Activated CD4-positive, alpha-beta T cell treated with anti-CD3 and anti-CD28 coated beads, Interleukin-2, amount 10 ng/mL, durations not matched to agents 7 days and 5 days (primary cell): ENCODE data around the gene LONP2. TPM values are rescaled to one million over a fixed set of nuclear protein-coding genes. Genes with fewer than 3 reads are reported as not detected.
"Not testable (repeated sequence)": the region's sequence is repeated elsewhere in the genome, so short reads cannot be mapped to it uniquely, and the experiment has no call there.

ENCODE experiments used
- CTCF ChIA-PET: fragments of 350-600 bp; sonication (Branson Sonifier 250); formaldehyde crosslinking; loops from one replicate; lab custom pipeline; 2021; ENCODE audit warnings: antibody characterized with exemption; lab: Charles Lee
- POLR2A ChIA-PET: fragments of 350-600 bp; sonication (Branson Sonifier 250); formaldehyde crosslinking; loops from one replicate; lab custom pipeline; 2021; ENCODE audit warnings: antibody characterized with exemption; lab: Charles Lee
- DNase-seq: peaks from one replicate; pipeline ENCODE4 v3.0.0-alpha.2; 2020
- H3K27ac Mint-ChIP-seq: one replicate; pipeline ENCODE4 v1.8.0; 2021; ENCODE audit warnings: mild to moderate bottlenecking, moderate library complexity, mixed read lengths
- H3K27me3 Mint-ChIP-seq: one replicate; pipeline ENCODE4 v1.8.0; 2021; ENCODE audit warnings: mixed read lengths
- H3K36me3 Mint-ChIP-seq: one replicate; pipeline ENCODE4 v1.8.0; 2021; ENCODE audit warnings: low read depth, mixed read lengths
- H3K4me1 Mint-ChIP-seq: one replicate; pipeline ENCODE4 v1.8.0; 2021; ENCODE audit warnings: mixed read lengths
- H3K4me3 Mint-ChIP-seq: one replicate; pipeline ENCODE4 v1.8.0; 2021; ENCODE audit warnings: mild to moderate bottlenecking, moderate library complexity, mixed read lengths
- H3K9me3 Mint-ChIP-seq: one replicate; pipeline ENCODE4 v1.8.0; 2021; ENCODE audit warnings: mixed read lengths
- total RNA-seq, 2 experiments: library from RNA; stranded (reverse); gene quantifications; one replicate each; pipeline ENCODE4 v1.2.3, GENCODE V29; 2021

LONP2 gene
- total RNA-seq, 2 experiments from 2014 or later, result 62.8 to 68.2 TPM

- Mint-ChIP-seq H3K36me3 (no peaks in the 10 kb centered on the region), H3K4me1 (peaks cover 48% of the 10 kb centered on the region), H3K9me3 (no peaks in the 10 kb centered on the region), H3K27ac (no peak overlapping the region), H3K4me3 (no peak overlapping the region), H3K27me3 (no peaks in the 10 kb centered on the region)
- POLR2A ChIA-PET, result interaction anchor here (0.6 kb wide), 1 partner anchor 34 kb away, joined by 6 read pairs; no protein-coding TSS in a partner anchor
- no peak for DNase-seq
- CTCF ChIA-PET, result interaction anchor here (1.0 to 2.1 kb wide), 4 partner anchors 13 to 254 kb away, joined by 3 to 10 read pairs (median 4); no protein-coding TSS in a partner anchor
Observed at GRCh38 chr16:48369765-48370164, 125.7 kb downstream of the LONP2 start.

- CTCF ChIA-PET, result interaction anchor here (1.0 to 2.1 kb wide), 4 partner anchors 13 to 253 kb away, joined by 3 to 10 read pairs (median 4); no protein-coding TSS in a partner anchor
- POLR2A ChIA-PET, result no interaction called here
- DNase-seq, result no peak
- Mint-ChIP-seq H3K27ac (no peak overlapping the region), H3K9me3 (no peaks in the 10 kb centered on the region), H3K27me3 (no peaks in the 10 kb centered on the region), H3K4me3 (no peak overlapping the region), H3K36me3 (no peaks in the 10 kb centered on the region), H3K4me1 (peaks cover 43% of the 10 kb centered on the region)
Observed at GRCh38 chr16:48370229-48370628, 126.1 kb downstream of the LONP2 start.

GRCh38 chr16:48370668-48371392, 126.7 kb downstream of the LONP2 start:
- CTCF ChIA-PET, POLR2A ChIA-PET: not testable (repeated sequence)
- peaks cover 38% of the 10 kb centered on the region for H3K4me1 Mint-ChIP-seq

GRCh38 chr16:48371393-48371780, 127.3 kb downstream of the LONP2 start:
- Mint-ChIP-seq H3K27me3 (no peaks in the 10 kb centered on the region), H3K36me3 (no peaks in the 10 kb centered on the region), H3K9me3 (no peaks in the 10 kb centered on the region), H3K4me1 (peaks cover 35% of the 10 kb centered on the region), H3K4me3 (no peak overlapping the region), H3K27ac (no peak overlapping the region)
- POLR2A ChIA-PET, result no interaction called here
- CTCF ChIA-PET, result no interaction called here
- DNase-seq, result no peak

More at GRCh38 chr16:48370668-48371392, 126.7 kb downstream of the LONP2 start:
- not testable (repeated sequence) for H3K9me3 Mint-ChIP-seq, H3K36me3 Mint-ChIP-seq, H3K4me3 Mint-ChIP-seq, H3K27ac Mint-ChIP-seq, H3K27me3 Mint-ChIP-seq, DNase-seq

GRCh38 chr16:48372744-48373143, 128.6 kb downstream of the LONP2 start:
- Mint-ChIP-seq H3K9me3 (no peaks in the 10 kb centered on the region), H3K4me1 (peaks cover 27% of the 10 kb centered on the region), H3K27me3 (no peaks in the 10 kb centered on the region), H3K4me3 (no peak overlapping the region), H3K27ac (no peak overlapping the region), H3K36me3 (peaks cover 2% of the 10 kb centered on the region)
- ChIA-PET POLR2A (no interaction called here), CTCF (interaction anchor here (1.2 kb wide), 1 partner anchor 240 kb away, joined by 5 read pairs; no protein-coding TSS in a partner anchor)
- DNase-seq, result no peak

- Mint-ChIP-seq H3K27me3 (no peaks in the 10 kb centered on the region), H3K27ac (no peak overlapping the region), H3K9me3 (no peaks in the 10 kb centered on the region), H3K36me3 (peaks cover 3% of the 10 kb centered on the region), H3K4me1 (peaks cover 30% of the 10 kb centered on the region), H3K4me3 (no peak overlapping the region)
- POLR2A ChIA-PET, result no interaction called here
- CTCF ChIA-PET, result interaction anchor here (1.2 kb wide), 1 partner anchor 239 kb away, joined by 5 read pairs; no protein-coding TSS in a partner anchor
- DNase-seq, result no peak
Observed at GRCh38 chr16:48373258-48374029, 129.3 kb downstream of the LONP2 start.

- peaks cover 34% of the 10 kb centered on the region for H3K4me1 Mint-ChIP-seq
Observed at GRCh38 chr16:48374255-48374654, 130.2 kb downstream of the LONP2 start.

GRCh38 chr16:48377301-48377700, 133.2 kb downstream of the LONP2 start:
- H3K9me3 Mint-ChIP-seq, H3K36me3 Mint-ChIP-seq, H3K4me3 Mint-ChIP-seq, H3K27me3 Mint-ChIP-seq, DNase-seq, H3K27ac Mint-ChIP-seq: not testable (repeated sequence)
- CTCF ChIA-PET, result interaction anchor here (1.1 to 1.3 kb wide), 2 partner anchors 37 to 253 kb away, joined by 3 to 5 read pairs; no protein-coding TSS in a partner anchor
- peaks cover 38% of the 10 kb centered on the region for H3K4me1 Mint-ChIP-seq
- POLR2A ChIA-PET, result interaction anchor here (0.5 kb wide), 1 partner anchor 59 kb away, joined by 3 read pairs; no protein-coding TSS in a partner anchor

More at GRCh38 chr16:48374255-48374654, 130.2 kb downstream of the LONP2 start:
- Mint-ChIP-seq H3K36me3 (peaks cover 3% of the 10 kb centered on the region), H3K27me3 (no peaks in the 10 kb centered on the region), H3K27ac (no peak overlapping the region), H3K9me3 (no peaks in the 10 kb centered on the region), H3K4me3 (no peak overlapping the region)
- CTCF ChIA-PET, result interaction anchor here (1.0 kb wide), 1 partner anchor 29 kb away, joined by 3 read pairs; no protein-coding TSS in a partner anchor
- POLR2A ChIA-PET, result no interaction called here
- no peak for DNase-seq

- H3K9me3 Mint-ChIP-seq, result no peaks in the 10 kb centered on the region
- no peak for DNase-seq
- H3K27me3 Mint-ChIP-seq, result no peaks in the 10 kb centered on the region
- peaks cover 41% of the 10 kb centered on the region for H3K4me1 Mint-ChIP-seq
- peaks cover 3% of the 10 kb centered on the region for H3K36me3 Mint-ChIP-seq
- no peak overlapping the region for H3K4me3 Mint-ChIP-seq
- ChIA-PET POLR2A (interaction anchor here (0.5 kb wide), 1 partner anchor 243 kb away, joined by 3 read pairs; no protein-coding TSS in a partner anchor), CTCF (interaction anchor here (1.2 to 1.3 kb wide), 2 partner anchors 245 to 251 kb away, joined by 3 read pairs; no protein-coding TSS in a partner anchor)
- no peak overlapping the region for H3K27ac Mint-ChIP-seq
Observed at GRCh38 chr16:48378276-48378675, 134.2 kb downstream of the LONP2 start.

GRCh38 chr16:48378836-48379235, 134.7 kb downstream of the LONP2 start:
- Mint-ChIP-seq H3K27me3 (no peaks in the 10 kb centered on the region), H3K9me3 (no peaks in the 10 kb centered on the region), H3K36me3 (peaks cover 5% of the 10 kb centered on the region), H3K4me3 (no peak overlapping the region), H3K4me1 (peaks cover 46% of the 10 kb centered on the region), H3K27ac (no peak overlapping the region)
- CTCF ChIA-PET, result interaction anchor here (1.2 to 1.3 kb wide), 2 partner anchors 244 to 251 kb away, joined by 3 read pairs; no protein-coding TSS in a partner anchor
- DNase-seq, result no peak
- POLR2A ChIA-PET, result no interaction called here

GRCh38 chr16:48381201-48381600, 137.1 kb downstream of the LONP2 start:
- H3K27me3 Mint-ChIP-seq, result no peaks in the 10 kb centered on the region
- POLR2A ChIA-PET, result no interaction called here

GRCh38 chr16:48382131-48382530, 138.0 kb downstream of the LONP2 start:
- peaks cover 6% of the 10 kb centered on the region for H3K36me3 Mint-ChIP-seq
- no peaks in the 10 kb centered on the region for H3K9me3 Mint-ChIP-seq
- H3K4me1 Mint-ChIP-seq, result peaks cover 46% of the 10 kb centered on the region
- no peak overlapping the region for H3K4me3 Mint-ChIP-seq
- POLR2A ChIA-PET, result no interaction called here
- H3K27me3 Mint-ChIP-seq, result no peaks in the 10 kb centered on the region
- no peak for DNase-seq
- H3K27ac Mint-ChIP-seq, result no peak overlapping the region
- CTCF ChIA-PET, result no interaction called here

More at GRCh38 chr16:48381201-48381600, 137.1 kb downstream of the LONP2 start:
- H3K4me1 Mint-ChIP-seq, result peaks cover 51% of the 10 kb centered on the region
- H3K36me3 Mint-ChIP-seq, result peaks cover 8% of the 10 kb centered on the region
- CTCF ChIA-PET, result no interaction called here
- no peak overlapping the region for H3K4me3 Mint-ChIP-seq
- no peak for DNase-seq
- no peak overlapping the region for H3K27ac Mint-ChIP-seq
- H3K9me3 Mint-ChIP-seq, result no peaks in the 10 kb centered on the region
